Left lobe of liver (tissue), 2 donors: Measurements from ENCODE around the gene TOMM7. TPM values are rescaled to one million over a fixed set of nuclear protein-coding genes. Genes with fewer than 3 reads are reported as not detected.
"Not testable (repeated sequence)": the region's sequence is repeated elsewhere in the genome, so short reads cannot be mapped to it uniquely, and the experiment has no call there.

Experiments
- ATAC-seq: fragments of 200-7000 bp; cut with Tn5 transposase; one replicate; pipeline ENCODE4 v1.9.1; 2020; ENCODE audit warnings: mild to moderate bottlenecking, moderate library complexity
- DNase-seq: peaks from one replicate; pipeline ENCODE4 v3.0.0-alpha.2; 2020; ENCODE audit warnings: low spot score
- total RNA-seq: library from RNA; stranded (reverse); gene quantifications from one replicate; pipeline ENCODE4 v1.2.1, GENCODE V29; 2021
- donor health status: DM: no; HTN: no; CAD: no; lungs with moderate emphysema.
- donor health status: DM: no; HTN: yes; CAD: no.

Gene TOMM7
- total RNA-seq, 1 donor from 2014 or later: 146 TPM

GRCh38 chr7:22790640-22791039, 32.0 kb downstream of the TOMM7 start:
- DNase-seq: not testable (repeated sequence)

GRCh38 chr7:22787951-22788350, 34.7 kb downstream of the TOMM7 start:
- no peak for DNase-seq
- ATAC-seq: no peak

More at GRCh38 chr7:22790640-22791039, 32.0 kb downstream of the TOMM7 start:
- ATAC-seq: not testable (repeated sequence)

GRCh38 chr7:22786290-22786932, 36.2 kb downstream of the TOMM7 start:
- ATAC-seq: peak; percentile 65

GRCh38 chr7:22784346-22784745, 38.3 kb downstream of the TOMM7 start:
- ATAC-seq: no peak
- DNase-seq: no peak

More at GRCh38 chr7:22786290-22786932, 36.2 kb downstream of the TOMM7 start:
- DNase-seq: no peak

GRCh38 chr7:22783421-22783820, 39.2 kb downstream of the TOMM7 start:
- ATAC-seq (no peak), DNase-seq (no peak)

- ATAC-seq (peak; percentile 98), DNase-seq (peak; percentile 68)
Measured at GRCh38 chr7:22782616-22783232, 39.9 kb downstream of the TOMM7 start.

GRCh38 chr7:22781230-22781711, 41.4 kb downstream of the TOMM7 start:
- no peak for ATAC-seq
- no peak for DNase-seq

GRCh38 chr7:22779730-22780323, 42.8 kb downstream of the TOMM7 start:
- not testable (repeated sequence) for ATAC-seq

GRCh38 chr7:22776964-22777363, 45.7 kb downstream of the TOMM7 start:
- ATAC-seq (no peak), DNase-seq (no peak)

More at GRCh38 chr7:22779730-22780323, 42.8 kb downstream of the TOMM7 start:
- DNase-seq: not testable (repeated sequence)

GRCh38 chr7:22772885-22773284, 49.8 kb downstream of the TOMM7 start:
- no peak for DNase-seq

GRCh38 chr7:22771872-22772228, 50.8 kb downstream of the TOMM7 start:
- DNase-seq: no peak
- ATAC-seq: no peak

More at GRCh38 chr7:22772885-22773284, 49.8 kb downstream of the TOMM7 start:
- ATAC-seq: no peak

GRCh38 chr7:22771194-22771871, 51.3 kb downstream of the TOMM7 start:
- no peak for ATAC-seq

GRCh38 chr7:22765609-22766008, 57.0 kb downstream of the TOMM7 start:
- ATAC-seq: no peak
- DNase-seq: no peak

More at GRCh38 chr7:22771194-22771871, 51.3 kb downstream of the TOMM7 start:
- DNase-seq: no peak

Other genes starting within 250 kb of the TOMM7 start
- not detected for gene IL6, start 95.6 kb downstream of the TOMM7 start, total RNA-seq
- gene HYCC1, start 191.3 kb upstream of the TOMM7 start, total RNA-seq: 14.7 TPM